ENCODE results near the gene PITPNC1. TPM values are rescaled to one million over a fixed set of nuclear protein-coding genes. Genes with fewer than 3 reads are reported as not detected.
"Not testable (repeated sequence)": the region's sequence is repeated elsewhere in the genome, so short reads cannot be mapped to it uniquely, and the experiment has no call there.

PITPNC1 gene
- total RNA-seq, 1 donor from 2014 or later: 20.8 TPM

- no peak for DNase-seq
These were observed 113.4 kb downstream of the PITPNC1 start for GRCh38 chr17:67490471-67490870.

- DNase-seq: peak; percentile 85
These were observed 114.1 kb downstream of the PITPNC1 start for GRCh38 chr17:67491009-67491680.

GRCh38 chr17:67491681-67492024, 114.6 kb downstream of the PITPNC1 start:
- DNase-seq: peak; percentile 21

- DNase-seq: no peak
These were observed 115.2 kb downstream of the PITPNC1 start for GRCh38 chr17:67492251-67492740.

- DNase-seq: peak; percentile 18
These were observed 115.9 kb downstream of the PITPNC1 start for GRCh38 chr17:67492824-67493517.

- DNase-seq: no peak
These were observed 116.7 kb downstream of the PITPNC1 start for GRCh38 chr17:67493812-67494211.

GRCh38 chr17:67495534-67495933, 118.5 kb downstream of the PITPNC1 start:
- DNase-seq: not testable (repeated sequence)

GRCh38 chr17:67496286-67496685, 119.2 kb downstream of the PITPNC1 start:
- no peak for DNase-seq

- no peak for DNase-seq
These were observed 122.6 kb downstream of the PITPNC1 start for GRCh38 chr17:67499685-67500084.

- DNase-seq: no peak
These were observed 123.2 kb downstream of the PITPNC1 start for GRCh38 chr17:67500261-67500660.

- DNase-seq: no peak
These were observed 123.7 kb downstream of the PITPNC1 start for GRCh38 chr17:67500677-67501300.

- no peak for DNase-seq
These were observed 125.1 kb downstream of the PITPNC1 start for GRCh38 chr17:67502151-67502550.

- DNase-seq: no peak
These were observed 126.1 kb downstream of the PITPNC1 start for GRCh38 chr17:67503184-67503583.

GRCh38 chr17:67503739-67504138, 126.7 kb downstream of the PITPNC1 start:
- no peak for DNase-seq

GRCh38 chr17:67504182-67504581, 127.1 kb downstream of the PITPNC1 start:
- no peak for DNase-seq

- DNase-seq: no peak
These were observed 129.9 kb downstream of the PITPNC1 start for GRCh38 chr17:67506966-67507365.

- DNase-seq: no peak
These were observed 132.6 kb downstream of the PITPNC1 start for GRCh38 chr17:67509390-67510287.

- no peak for DNase-seq
These were observed 133.9 kb downstream of the PITPNC1 start for GRCh38 chr17:67511012-67511411.

GRCh38 chr17:67511804-67512203, 134.7 kb downstream of the PITPNC1 start:
- DNase-seq: no peak

GRCh38 chr17:67514998-67515397, 137.9 kb downstream of the PITPNC1 start:
- DNase-seq: no peak

GRCh38 chr17:67515490-67516083, 138.5 kb downstream of the PITPNC1 start:
- DNase-seq: no peak

GRCh38 chr17:67516571-67516970, 139.5 kb downstream of the PITPNC1 start:
- not testable (repeated sequence) for DNase-seq
